A549 treated with CORT108297 at 1 μM for 4 hours (cell line): Measurements from ENCODE around the gene CPSF4L. TPM values are rescaled to one million over a fixed set of nuclear protein-coding genes. Genes with fewer than 3 reads are reported as not detected.

Experiments
- total RNA-seq: library from RNA; stranded (reverse); fragments of 200-300 nt; extraction: Qiagen RNA extraction; gene quantifications from 5 replicates; pipeline ENCODE4 v1.2.3, GENCODE V29; 2022

The CPSF4L gene
- 0.13 TPM in 1 of 5 replicates, not detected in the others for total RNA-seq

GRCh38 chr17:73261617-73261951 is at the start of gene CPSF4L:
Gene CPSF4L, minus strand, starts transcription at chr17:73261880. Its CDS starts 62 bp downstream, at chr17:73261818.

Other genes with a start within 250 kb of the CPSF4L start
- gene SLC39A11, start 169.2 kb downstream of the CPSF4L start, total RNA-seq: 15.2 to 16.3 TPM (median 15.6 TPM) in 5 replicates
- gene SSTR2, start 96.9 kb downstream of the CPSF4L start, total RNA-seq: 0.08 to 0.14 TPM (median 0.09 TPM) in 5 replicates
- 17.7 to 21.8 TPM (median 18.8 TPM) in 5 replicates for gene COG1, start 68.8 kb downstream of the CPSF4L start, total RNA-seq
- gene CDC42EP4, start 50.1 kb upstream of the CPSF4L start, total RNA-seq: 59.6 to 77.9 TPM (median 74.8 TPM) in 5 replicates